Measurements from ENCODE around the gene TULP1. TPM values are rescaled to one million over a fixed set of nuclear protein-coding genes. Genes with fewer than 3 reads are reported as not detected.

TULP1 gene
- total RNA-seq, 1 donor from 2014 or later: not detected

DNA sequence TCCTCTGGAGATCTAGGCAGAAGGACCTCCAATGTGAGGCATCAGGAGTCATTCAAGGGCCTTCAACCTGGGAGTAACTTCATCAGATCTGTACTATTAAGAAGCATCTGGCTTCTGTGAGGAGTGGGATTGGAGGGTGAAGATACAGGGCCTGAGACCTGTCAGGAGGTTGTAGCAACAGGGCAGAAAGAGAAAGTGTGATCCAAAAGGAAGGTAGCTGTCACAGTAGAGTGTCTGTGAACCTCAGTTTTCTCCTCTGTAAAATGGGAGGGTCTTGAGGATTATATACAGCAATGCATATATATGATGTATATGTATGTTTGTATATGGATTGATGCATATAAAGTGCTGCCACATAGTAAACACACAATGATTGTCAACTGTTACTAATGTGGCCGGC lies 47.0 kb downstream of the TULP1 start:
- DNase-seq (ENCODE audit: low spot score): no peak
- no peak overlapping the region for H3K27ac Mint-ChIP-seq (ENCODE audit: unreplicated experiment)
- TF ChIP-seq, protein P1, sequence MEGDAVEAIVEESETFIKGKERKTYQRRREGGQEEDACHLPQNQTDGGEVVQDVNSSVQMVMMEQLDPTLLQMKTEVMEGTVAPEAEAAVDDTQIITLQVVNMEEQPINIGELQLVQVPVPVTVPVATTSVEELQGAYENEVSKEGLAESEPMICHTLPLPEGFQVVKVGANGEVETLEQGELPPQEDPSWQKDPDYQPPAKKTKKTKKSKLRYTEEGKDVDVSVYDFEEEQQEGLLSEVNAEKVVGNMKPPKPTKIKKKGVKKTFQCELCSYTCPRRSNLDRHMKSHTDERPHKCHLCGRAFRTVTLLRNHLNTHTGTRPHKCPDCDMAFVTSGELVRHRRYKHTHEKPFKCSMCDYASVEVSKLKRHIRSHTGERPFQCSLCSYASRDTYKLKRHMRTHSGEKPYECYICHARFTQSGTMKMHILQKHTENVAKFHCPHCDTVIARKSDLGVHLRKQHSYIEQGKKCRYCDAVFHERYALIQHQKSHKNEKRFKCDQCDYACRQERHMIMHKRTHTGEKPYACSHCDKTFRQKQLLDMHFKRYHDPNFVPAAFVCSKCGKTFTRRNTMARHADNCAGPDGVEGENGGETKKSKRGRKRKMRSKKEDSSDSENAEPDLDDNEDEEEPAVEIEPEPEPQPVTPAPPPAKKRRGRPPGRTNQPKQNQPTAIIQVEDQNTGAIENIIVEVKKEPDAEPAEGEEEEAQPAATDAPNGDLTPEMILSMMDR (IDR thresholded peaks at IDR 0.05; ENCODE audit: unreplicated experiment): no peak
- peaks cover 16% of the 10 kb centered on the region for H3K4me1 Mint-ChIP-seq (ENCODE audit: unreplicated experiment)
- H3K9me3 Mint-ChIP-seq (ENCODE audit: unreplicated experiment): no peaks in the 10 kb centered on the region
- H3K4me3 Mint-ChIP-seq (ENCODE audit: unreplicated experiment): no peak overlapping the region
- peaks cover 31% of the 10 kb centered on the region for H3K36me3 Mint-ChIP-seq (ENCODE audit: low read depth, unreplicated experiment)
- peaks cover 2% of the 10 kb centered on the region for H3K27me3 Mint-ChIP-seq (ENCODE audit: unreplicated experiment)

DNA sequence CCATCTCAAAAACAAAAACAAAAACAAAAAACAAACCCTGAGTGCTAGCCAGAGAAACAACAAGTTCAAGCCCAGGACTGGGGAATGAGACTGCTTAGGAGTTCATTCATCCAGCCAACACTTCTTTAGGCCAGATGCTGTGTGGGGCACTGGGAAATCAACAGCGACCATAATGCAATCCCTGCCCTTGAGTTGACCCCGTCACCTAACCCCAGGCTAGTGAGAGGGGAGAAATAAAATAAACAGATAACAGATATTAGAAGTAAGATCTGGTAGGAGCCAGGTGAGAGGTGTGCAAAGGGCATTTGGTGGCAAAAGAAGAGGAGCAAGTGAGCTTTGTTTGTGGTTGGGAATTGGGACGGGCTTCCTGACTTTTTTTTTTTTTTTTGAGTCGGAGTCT lies 49.4 kb downstream of the TULP1 start:
- TF ChIP-seq, protein P1 (IDR thresholded peaks at IDR 0.05; ENCODE audit: unreplicated experiment): no peak
- peaks cover 5% of the 10 kb centered on the region for H3K4me1 Mint-ChIP-seq (ENCODE audit: unreplicated experiment)
- H3K27ac Mint-ChIP-seq (ENCODE audit: unreplicated experiment): no peak overlapping the region
- no peak for DNase-seq (ENCODE audit: low spot score)
- peaks cover 27% of the 10 kb centered on the region for H3K36me3 Mint-ChIP-seq (ENCODE audit: low read depth, unreplicated experiment)
- H3K9me3 Mint-ChIP-seq (ENCODE audit: unreplicated experiment): no peaks in the 10 kb centered on the region
- peaks cover 2% of the 10 kb centered on the region for H3K27me3 Mint-ChIP-seq (ENCODE audit: unreplicated experiment)
- no peak overlapping the region for H3K4me3 Mint-ChIP-seq (ENCODE audit: unreplicated experiment)

DNA sequence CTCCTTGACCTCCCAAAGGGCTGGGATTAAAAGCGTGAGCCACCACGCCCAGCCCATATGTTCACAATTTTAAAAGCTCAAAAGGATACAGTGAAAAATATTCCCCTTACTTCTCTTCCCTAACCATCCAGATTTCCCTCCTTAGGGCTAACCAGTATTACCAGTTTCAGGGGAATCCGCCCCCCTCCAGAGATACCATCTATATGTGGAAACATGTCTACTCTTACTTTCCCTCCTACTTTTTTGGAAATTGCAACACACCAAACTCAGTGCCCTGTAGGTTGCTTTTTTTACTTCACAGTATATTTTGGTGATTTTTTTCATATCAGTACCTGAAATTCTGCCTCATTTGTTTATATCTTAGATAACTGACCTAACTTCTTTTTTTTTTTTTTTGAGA lies 51.4 kb downstream of the TULP1 start:
- H3K36me3 Mint-ChIP-seq (ENCODE audit: low read depth, unreplicated experiment): peaks cover 29% of the 10 kb centered on the region
- no peaks in the 10 kb centered on the region for H3K4me1 Mint-ChIP-seq (ENCODE audit: unreplicated experiment)
- H3K27ac Mint-ChIP-seq (ENCODE audit: unreplicated experiment): peak overlapping the region; percentile 67
- peaks cover 2% of the 10 kb centered on the region for H3K27me3 Mint-ChIP-seq (ENCODE audit: unreplicated experiment)
- H3K9me3 Mint-ChIP-seq (ENCODE audit: unreplicated experiment): no peaks in the 10 kb centered on the region
- no peak for DNase-seq (ENCODE audit: low spot score)
- H3K4me3 Mint-ChIP-seq (ENCODE audit: unreplicated experiment): peak overlapping the region; percentile 73
- TF ChIP-seq, protein P1 (IDR thresholded peaks at IDR 0.05; ENCODE audit: unreplicated experiment): no peak

DNA sequence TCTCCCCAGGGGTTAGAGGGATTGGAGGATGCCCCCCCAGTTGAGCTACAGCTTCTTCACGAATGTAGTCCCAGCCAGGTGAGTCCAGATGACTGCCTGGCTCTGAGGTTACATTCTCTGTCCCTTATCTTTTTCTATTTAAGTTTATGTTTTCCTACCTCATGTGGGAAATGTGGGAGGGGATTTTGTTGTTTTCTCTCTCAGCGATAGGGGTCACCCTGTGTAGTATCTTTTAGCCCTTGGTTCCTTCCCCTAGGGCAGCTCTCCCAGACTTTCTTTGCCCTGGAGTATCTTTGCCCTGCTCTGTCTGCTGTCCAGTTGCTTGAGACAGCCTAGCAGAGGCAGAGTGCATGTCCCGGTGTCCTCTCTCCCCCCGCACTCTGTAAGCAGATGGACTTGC lies 54.8 kb downstream of the TULP1 start:
- no peaks in the 10 kb centered on the region for H3K9me3 Mint-ChIP-seq (ENCODE audit: unreplicated experiment)
- no peak overlapping the region for H3K4me3 Mint-ChIP-seq (ENCODE audit: unreplicated experiment)
- H3K4me1 Mint-ChIP-seq (ENCODE audit: unreplicated experiment): peaks cover 13% of the 10 kb centered on the region
- no peak for DNase-seq (ENCODE audit: low spot score)
- H3K27ac Mint-ChIP-seq (ENCODE audit: unreplicated experiment): no peak overlapping the region
- peaks cover 2% of the 10 kb centered on the region for H3K27me3 Mint-ChIP-seq (ENCODE audit: unreplicated experiment)
- H3K36me3 Mint-ChIP-seq (ENCODE audit: low read depth, unreplicated experiment): peaks cover 31% of the 10 kb centered on the region
- TF ChIP-seq, protein P1 (IDR thresholded peaks at IDR 0.05; ENCODE audit: unreplicated experiment): no peak

DNA sequence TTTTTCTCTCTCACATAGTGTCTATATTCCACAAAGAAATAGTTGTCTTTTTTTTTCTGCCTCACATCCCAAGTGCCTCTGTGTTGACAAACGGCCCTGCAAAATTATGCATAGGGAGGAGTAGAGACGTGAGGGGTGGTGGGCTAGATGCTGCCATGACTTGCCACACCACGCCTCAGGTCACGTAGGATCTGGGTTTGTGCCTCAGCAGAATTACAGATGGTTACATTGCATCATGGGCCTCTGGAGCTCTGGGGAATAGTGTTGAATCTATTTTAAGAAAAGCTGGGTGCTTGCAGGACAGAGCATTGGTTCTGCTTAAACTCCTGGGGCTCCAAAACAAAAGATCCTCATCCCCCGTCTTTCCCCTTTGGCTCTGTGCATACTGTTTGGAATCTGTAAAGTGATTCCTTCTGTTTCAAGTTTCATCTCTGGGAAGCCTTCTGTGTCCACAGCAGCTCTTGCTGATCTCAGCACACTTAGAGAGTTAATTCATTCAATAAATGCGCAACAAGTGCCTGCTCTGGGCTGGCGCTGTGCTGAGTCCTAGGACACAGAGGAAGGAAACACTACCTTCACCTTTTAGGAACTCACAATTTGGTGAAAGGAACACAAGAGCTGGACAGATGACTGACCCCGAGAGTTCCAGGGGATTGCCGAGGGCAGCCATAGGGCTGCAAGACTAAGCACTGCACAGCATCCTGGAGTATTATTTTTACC lies 58.1 kb downstream of the TULP1 start:
- DNase-seq (ENCODE audit: low spot score): no peak
- Mint-ChIP-seq H3K36me3 (ENCODE audit: low read depth, unreplicated experiment) (peaks cover 23% of the 10 kb centered on the region), H3K27ac (ENCODE audit: unreplicated experiment) (no peak overlapping the region), H3K9me3 (ENCODE audit: unreplicated experiment) (no peaks in the 10 kb centered on the region), H3K4me3 (ENCODE audit: unreplicated experiment) (peak overlapping the region; percentile 4), H3K4me1 (ENCODE audit: unreplicated experiment) (peaks cover 25% of the 10 kb centered on the region), H3K27me3 (ENCODE audit: unreplicated experiment) (peaks cover 4% of the 10 kb centered on the region)
- TF ChIP-seq, protein P1 (IDR thresholded peaks at IDR 0.05; ENCODE audit: unreplicated experiment): no peak
